T follicular helper cell (primary cell): ENCODE measurements around the gene CTSH.

ENCODE experiments used
- DNase-seq: peaks from one replicate; pipeline ENCODE4 v3.0.0-alpha.2; 2020; ENCODE audit warnings: low read depth

CTSH gene

DNA sequence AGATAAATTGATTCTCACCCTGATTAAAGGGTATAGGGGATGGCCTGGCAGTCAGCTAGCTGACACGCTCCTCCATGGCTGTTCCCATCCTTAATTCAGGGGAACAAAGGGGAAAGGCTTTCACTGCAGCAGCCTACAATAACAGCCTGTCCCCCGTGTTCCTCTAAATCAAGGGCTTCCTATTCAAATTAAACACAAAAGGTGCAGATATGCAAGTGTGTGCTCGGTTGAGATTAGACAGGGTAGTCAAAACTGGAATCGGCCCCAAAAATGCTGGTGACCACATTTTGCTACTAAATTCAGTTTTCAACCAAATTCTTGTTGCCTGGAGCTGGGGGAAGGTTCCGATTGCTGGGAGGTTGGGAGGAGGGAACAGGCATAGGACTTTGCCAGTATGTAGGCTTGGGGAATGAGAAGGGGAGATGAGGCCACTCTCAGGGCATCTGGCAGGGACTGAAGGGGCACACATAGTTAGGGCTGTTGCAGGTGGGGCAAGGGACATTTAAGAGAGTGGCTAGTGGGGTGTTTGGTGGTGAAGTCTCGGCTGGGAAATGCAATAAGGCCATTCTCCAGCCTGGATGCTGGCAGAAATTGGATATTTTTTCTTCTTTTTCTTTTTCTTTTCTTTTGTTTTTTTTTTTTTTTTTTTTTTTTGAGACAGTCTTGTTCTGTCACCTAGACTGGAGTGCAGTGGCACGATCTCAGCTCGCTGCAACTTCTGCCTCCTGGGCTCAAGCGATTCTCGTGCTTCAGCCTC, 32.9 kb upstream of the CTSH start:
- no peak for DNase-seq

DNA sequence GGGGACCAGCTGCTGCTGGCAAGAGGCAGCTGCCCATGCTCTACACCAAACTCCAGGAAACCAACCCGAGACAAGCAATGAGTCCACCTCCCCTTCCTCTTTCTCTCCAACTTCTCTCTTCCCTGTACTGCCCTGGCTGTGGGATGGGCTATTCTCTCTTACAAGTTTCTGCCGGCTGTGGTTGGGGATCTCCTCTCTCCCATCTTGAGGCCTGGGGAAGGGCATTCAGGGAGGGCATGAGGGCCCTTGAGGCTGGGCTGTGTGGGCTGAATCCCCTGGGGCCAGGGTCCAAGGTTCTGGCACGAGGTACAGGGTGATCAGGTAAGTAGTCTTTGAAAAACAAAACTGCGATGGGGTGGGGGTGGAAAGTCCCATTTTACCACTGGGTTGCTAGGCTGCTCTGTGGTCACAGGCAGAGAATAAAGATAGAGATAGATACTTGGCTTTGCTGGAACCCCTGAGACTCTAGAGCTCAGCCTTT, 32.3 kb upstream of the CTSH start:
- no peak for DNase-seq

DNA sequence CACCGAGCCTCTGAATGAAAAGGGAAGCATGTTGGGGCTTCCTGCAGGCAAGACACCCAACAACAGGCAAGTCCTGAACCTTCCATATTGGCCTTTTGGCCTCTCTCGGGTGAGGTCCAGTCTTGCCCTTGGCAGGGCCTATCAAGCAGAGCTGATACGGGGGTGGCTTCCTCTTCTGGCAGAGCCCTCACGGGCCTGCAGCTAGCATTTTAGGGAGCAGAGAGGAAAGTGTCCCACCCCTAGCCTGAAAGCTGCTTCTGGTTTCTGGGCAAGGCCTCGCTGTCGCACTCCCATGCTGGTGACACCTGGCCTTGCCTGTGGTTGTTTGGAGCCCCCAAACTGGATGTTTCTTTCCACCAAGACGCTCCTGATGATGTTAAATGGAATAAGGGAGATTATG, 31.8 kb upstream of the CTSH start:
- no peak for DNase-seq

DNA sequence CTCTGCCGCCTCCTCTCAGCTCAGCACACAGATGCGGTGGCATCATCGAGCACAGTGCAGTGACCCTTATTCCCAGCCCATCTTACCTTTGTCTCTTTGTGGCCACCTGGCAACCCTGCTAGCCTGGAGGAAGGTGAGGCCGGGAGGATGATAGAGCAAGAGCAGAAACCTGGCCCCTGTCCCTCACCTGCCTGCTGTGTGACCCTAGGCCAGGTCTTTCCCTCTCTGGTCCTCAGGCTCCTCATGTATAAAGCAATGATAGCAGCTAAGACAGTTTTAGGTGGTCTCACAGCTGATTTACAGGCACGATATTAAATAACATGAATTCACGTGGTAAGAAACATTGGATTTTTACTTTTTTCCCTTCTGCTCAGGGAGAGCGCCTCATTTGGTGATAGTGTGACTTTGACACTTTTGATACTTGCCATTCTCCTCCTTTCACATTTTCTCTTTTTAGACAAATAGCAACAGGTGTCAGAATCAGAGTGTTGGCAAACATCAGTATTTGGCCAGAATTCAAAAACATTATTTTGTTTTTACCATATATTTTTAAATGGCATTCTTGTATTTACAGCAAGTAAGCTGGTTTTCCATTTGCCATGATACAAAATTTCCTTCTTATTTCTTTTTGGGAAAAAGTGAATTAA, 29.5 kb upstream of the CTSH start:
- no peak for DNase-seq

DNA sequence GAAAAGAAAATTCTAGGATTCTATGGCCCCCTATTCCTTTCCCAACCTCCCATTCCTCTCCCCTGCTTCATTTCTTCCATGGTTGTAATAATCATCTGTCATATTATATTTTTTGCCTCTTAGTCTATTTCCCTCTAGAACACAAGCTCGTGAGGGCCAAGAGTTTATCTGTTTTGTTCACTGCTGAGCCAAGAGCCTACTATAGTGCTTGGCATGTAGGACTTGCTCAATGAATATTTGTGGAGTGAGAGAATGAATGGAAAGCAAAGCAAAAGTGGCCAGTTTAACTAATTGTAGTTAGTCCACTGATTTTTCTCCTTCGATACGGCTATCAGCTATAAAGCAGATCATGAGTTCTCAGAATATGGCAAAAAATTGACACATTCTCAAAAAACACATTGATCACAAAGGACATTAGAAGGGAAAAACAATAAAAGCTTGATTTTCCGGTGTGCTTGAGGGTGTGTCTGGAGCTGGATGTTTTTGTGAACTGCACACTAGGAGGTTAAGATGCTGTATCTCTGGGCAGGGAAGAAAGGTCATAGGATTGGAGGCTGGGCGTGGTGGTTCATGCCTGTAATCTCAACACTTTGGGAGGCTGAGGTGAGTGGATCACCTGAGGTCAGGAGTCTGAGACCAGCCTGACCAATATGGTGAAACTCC, 25.0 kb upstream of the CTSH start:
- DNase-seq: no peak

DNA sequence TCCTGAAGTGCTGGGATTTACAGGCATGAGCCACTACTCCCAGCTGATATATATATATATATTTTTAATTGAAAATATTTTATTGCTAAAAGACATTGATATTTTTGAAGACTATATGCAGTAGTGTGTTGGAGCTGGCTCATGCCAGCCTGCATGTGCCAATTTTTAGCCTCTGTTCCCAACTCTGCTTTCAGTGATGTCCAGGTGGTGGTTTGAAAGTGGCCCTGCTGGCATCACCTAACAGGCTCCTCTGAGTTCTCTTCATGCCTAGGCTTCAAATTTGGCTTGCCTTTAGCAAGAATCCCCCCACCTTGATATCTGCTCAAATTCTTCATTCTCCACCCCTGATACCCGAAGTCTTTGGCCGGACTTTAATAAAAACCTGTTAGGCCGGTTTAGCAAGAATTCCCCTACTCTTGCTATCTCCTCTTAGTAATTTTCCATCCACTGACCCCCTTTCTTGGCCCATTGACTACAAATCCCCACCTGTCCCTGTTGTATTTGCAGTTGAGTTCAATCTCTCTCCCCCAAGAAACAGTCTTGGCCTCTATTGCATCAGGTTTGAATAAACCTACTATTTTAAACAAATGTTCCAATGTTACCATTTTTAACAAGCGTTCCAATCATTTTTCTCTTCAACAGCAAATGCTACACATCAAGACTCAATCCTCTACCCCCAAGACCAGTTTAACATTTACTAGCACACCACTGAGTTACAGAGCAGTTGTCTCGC, 23.9 kb upstream of the CTSH start:
- DNase-seq: no peak

DNA sequence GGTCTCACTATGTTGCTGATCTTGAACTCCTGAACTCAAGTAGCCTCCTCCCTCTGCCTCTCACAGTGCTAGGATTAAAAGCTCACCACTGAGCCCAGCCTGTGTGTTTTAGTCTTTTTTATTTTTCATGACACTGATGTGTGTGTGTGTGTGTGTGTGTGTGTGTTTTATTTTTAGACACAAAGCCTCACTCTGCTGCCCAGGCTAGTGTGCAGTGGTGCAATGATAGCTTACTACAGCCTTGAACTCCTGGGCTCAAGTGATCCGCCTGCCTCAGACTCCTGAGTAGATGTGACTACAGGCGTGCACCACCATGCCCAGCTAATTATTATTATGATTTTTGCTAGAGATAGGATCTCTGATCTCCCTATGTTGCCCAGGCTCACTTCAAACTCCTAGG, 23.3 kb upstream of the CTSH start:
- no peak for DNase-seq

DNA sequence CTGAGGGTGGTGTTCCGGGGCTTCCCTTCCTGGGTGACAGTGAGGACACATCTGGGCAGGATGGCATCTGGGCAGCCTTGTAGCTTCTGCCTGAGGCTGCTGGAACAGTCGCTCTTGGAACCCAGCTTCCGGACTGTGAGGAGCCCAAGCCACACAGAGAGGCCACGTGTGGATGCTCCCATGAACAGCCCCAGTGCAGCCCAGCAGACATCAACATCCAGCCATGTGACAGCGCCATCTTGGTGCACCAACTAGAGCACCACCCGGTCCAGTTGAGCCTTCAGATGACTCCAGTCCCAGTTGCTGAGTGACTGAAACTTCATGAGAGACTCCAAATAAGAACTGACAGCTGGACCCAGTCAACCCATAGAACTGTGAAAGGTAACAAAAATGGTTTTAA, 15.5 kb upstream of the CTSH start:
- no peak for DNase-seq

DNA sequence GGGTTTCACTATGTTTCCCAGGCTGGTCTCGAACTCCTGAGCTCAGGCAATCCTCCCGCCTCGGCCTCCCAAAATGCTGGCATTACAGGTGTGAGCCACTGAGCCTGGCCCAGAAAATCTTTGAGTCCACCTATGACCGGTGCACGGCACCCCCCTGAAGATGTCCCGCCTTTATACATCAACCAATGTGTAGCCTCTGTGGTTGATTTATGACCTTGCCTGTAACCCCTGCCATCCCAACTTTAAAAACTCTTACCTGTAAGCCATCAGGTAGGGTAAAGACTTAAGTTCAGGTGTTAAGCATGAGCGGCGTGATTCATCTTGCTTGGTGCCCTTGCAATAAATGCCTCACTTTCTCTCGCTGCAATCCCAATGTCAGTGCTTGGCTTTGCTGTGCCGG, 14.5 kb upstream of the CTSH start:
- DNase-seq: no peak

DNA sequence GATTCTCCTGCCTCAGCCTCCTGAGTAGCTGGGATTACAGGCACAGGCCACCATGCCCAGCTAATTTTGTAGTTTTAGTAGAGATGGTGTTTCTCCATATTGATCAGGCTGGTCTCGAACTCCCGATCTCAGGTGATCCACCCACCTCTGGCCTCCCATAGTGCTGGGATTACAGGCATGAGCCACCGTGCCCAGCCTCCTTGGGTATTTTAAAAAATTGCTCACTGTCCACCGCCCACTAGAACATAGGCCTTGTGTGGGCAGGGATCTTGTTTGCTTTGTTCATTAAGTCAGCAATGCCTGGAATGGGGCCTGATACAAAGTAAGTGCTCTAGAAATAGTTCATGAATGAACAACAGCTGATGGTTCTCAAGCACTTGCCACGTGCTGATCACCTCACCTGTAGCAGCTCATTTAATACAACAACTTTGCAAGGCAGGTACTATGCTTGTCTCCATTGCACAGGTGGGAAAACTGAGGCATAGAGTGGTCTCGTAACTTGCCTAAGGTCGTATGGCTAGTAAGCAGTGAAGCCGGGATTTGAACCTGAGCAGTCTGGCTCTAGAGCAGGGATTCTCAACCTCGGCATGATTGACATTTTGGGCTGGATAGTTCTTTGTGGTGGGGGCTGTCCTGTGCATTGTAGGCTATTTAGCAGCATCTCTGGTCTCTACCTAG, 12.7 kb upstream of the CTSH start:
- no peak for DNase-seq

DNA sequence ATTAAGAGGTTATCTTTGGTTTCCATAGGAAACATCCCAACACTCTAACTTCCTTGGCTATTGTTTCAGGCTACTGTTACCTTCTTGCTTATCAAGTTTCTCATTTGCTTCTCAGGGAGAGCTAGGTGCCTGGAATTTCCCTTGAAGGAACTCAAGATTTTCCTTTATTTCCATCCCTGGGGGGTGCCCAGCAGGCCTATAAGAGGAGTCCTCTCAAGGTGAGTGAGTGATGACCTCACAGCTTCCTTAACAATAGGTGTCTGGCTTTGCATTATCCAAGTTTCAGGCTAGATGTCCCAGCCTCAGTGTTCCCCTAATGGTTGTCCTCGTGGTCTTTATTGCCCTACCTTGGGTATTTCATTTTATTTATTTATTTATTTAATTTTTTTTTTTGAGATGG, 12.1 kb upstream of the CTSH start:
- DNase-seq: no peak

DNA sequence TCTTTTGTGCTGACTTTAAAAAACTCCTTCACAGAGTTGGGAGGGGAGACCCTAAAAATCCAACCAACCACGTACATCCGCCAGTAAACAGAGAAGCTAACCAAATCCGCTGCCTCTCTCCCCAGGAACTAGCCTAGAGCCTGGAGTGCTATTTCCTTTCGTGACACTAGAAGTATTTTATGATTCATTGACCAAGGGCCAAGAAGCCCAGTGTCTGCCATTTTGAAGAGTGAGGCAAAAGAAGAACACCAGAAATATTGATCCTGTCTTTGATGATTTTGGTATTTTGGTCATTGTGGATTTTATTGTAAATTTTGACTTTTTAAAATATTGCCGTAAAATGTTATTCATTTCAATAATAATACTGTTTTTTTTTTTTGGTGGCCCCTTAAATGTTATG, 10.5 kb upstream of the CTSH start:
- no peak for DNase-seq

DNA sequence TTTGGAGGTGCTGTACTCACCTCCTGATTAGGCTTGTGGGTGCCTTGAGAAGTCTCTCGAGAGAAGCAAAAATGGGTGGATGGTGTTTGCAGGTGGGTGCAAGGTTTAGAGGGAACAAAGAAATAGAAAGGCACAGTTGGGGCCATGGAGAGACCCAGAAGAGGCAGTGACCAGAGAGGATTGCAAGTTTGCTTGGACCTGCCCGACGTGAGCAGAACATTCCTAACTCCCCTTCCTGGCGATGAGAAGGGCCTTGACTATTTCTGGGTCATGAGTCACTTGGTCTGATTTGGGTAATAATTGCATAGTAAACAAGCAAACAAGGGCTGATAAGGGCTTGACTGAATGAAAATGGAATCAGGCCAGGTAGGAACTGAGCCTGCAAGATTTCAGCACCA, 7.0 kb upstream of the CTSH start:
- no peak for DNase-seq

DNA sequence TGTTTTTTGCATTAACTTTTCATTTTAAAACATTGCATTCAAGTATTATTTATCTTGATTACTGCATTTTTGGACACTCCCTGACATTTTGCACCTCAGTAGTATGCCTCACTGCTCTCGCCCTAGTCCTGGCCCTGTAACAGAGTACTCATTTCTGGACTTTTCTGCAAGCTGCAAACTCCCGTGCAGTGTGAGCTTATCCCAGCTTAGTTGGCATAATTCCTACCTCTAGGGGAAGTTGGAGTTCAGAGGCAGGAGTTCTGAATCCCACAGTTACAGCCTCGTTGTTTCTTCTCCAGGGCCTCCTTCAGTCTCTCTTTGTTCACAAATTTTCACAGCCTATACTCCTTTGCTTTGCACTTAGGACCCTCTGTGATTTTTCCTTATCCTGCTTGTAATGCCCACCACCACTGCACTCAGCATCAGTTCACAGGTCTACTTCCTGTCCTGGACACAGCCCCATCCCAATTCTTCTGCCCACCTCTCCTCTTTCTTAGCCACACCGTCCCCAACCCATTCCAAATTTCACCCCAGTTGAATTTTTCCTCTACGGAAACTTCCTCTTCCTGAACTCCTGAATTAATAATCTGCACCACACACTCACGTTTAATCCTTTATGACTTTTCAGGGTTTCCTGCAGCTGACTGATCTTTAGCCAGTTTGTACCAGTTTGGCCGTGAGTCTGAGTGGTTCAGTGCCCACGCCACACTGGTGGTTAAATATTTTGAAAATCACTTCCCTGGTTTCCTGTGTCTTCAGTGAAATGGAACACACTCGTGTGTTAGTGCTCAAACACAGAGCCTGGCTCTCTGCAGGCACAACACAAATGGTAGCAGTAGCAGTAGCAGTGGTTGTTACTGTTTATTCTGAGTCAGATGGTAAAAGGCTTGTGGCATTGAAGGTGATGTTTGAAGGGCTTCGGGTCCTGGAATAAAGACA, 6.3 kb upstream of the CTSH start:
- DNase-seq: no peak

DNA sequence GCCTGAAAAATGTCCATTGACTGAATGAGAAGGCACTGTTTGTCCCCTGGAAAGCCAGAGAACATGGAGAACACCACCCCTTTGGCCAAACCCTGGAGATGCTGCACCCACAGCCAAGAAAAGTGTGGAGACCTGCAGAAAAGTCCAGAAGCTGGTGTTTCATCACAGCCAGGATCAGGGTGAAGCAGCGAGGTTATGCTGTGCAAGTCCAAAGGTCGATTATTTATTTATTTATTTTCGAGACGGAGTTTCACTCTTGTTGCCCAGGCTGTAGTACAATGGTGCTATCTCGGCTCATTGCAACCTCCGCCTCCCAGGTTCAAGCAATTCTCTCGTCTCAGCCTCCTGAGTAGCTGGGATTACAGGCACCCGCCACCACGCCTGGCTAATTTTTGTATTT, 5.5 kb upstream of the CTSH start:
- DNase-seq: no peak

DNA sequence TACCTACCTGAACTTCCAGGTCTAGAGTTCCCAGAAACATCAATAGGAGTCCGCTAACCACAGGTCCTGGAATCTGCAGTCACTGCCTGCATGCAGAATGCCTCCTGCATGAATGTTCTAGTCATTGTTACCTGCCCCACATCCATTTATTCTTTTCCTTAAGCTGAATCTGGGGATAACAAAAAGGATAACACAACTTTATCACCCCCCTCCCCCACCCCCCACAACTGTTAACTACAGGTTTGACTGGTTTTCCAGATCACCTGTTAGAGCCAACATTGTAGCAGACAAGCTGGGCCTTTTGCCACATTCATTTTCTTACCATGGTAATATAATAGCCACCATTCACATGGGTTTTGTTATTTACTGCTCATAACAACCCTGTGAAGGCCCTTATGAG, 4.6 kb upstream of the CTSH start:
- DNase-seq: no peak

DNA sequence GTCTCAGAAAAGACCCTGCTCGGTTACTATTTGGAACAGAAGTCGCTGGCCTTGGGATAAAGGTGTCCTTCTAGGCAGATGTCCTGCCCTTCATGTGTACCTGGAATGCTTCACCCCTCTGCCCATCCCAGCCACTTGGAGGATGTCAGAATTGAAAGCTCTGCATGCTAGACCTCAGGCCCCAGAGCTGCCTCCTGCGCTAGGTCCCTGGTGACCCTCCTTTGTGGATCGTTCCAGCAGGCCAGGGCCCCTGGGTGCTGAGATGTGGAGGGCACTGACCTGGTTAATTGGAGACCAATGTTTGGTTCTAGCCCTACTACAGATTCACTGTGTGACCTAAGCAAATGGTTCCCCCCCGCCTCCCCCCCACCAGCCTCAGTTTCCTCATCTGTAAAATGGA, 2.7 kb upstream of the CTSH start:
- no peak for DNase-seq

DNA sequence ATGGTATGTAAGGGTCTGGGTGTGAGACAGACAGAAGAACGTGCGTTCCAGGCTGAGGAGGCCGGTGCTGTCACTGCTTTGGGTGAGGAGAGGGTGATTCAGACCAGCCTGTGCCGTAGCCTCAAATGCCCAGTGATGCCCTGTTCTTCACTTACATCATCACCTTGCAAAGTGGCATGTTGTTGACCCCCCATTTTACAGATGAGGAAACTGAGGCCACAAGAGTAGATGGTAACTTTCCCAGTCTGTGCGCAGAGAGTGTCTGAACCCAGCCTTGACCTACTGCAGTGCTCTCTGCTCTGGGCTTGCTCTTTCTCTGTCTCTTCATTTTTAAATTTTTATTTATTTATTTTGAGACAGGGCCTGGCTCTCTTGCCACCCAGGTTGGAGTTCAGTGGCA, 1.6 kb upstream of the CTSH start:
- DNase-seq: no peak

DNA sequence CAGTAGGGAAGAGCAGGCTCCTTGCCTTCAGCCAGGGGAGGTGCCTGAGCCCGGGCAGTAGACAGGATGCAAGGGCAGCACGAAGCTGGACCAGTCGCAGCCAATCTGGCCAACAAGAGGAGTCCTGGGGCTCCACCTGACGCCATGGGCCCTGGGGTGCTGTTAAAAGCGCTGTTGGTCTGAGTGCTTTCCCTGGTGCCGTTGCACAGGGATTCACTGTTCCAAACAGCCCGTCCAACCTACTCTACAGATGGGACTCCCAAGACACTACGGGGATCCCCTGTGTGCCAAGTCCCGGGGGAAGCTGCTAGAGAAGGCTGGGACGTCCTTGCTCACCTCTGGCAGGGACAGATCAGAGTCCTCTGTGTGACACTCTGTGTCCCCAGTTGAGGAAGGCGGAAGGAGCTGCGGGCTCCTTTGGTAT, 632 bp downstream of the CTSH start:
- no peak for DNase-seq

DNA sequence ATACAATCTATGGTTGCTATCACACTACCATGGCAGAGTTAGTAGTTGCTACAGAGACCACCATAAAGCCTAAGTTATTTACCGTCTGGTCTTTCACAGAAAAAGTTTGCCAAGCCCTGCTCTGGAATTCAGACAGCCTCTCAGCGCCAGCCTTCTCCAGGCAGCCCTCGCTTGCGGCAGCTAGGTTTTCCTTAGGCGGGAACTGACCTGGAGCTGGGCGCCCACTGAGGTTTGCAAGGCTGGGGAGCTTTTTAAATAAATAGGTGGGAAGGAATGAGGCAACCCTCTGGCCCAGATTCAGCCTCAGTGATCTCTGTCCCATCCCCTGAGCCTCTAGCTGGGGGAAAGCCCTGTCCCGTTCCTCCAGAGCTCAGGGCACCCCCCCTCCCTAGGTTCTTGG, 1.2 kb downstream of the CTSH start:
- DNase-seq: no peak

DNA sequence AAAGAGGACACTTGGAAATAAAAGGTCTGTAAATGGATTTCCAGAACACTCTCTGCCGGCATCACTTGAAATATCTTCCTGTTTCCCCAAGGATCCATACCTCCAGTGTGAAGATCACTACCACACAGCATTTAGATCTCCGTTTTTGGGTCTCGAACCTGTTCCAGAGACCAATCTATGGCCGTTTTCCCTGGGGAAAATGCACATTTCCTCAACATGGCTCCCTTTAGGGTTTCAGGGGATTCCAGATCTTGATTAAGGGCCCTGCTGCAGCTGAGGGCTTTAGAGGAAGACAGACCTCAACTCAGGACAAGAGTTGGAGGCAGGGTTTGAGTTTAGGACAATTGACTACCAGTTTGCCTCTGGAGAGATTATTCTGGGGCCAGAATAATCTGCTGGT, 2.1 kb downstream of the CTSH start:
- DNase-seq: no peak
